Daoy (cell line): Measurements from ENCODE around the gene UNK. TPM values are rescaled to one million over a fixed set of nuclear protein-coding genes. Genes with fewer than 3 reads are reported as not detected.

ENCODE experiments used
- DNase-seq: peaks from one replicate; pipeline ENCODE4 v3.0.0-alpha.2; 2015; ENCODE audit warnings: low read depth
- total RNA-seq: library from RNA; depleted of rRNA; stranded (reverse); fragments of >200 nt; shearing (Covaris generic); gene quantifications from 2 replicates; pipeline ENCODE4 v1.2.3, GENCODE V29; 2014

The UNK gene
- total RNA-seq, 1 experiment from 2014 or later: 40.6 TPM

DNA sequence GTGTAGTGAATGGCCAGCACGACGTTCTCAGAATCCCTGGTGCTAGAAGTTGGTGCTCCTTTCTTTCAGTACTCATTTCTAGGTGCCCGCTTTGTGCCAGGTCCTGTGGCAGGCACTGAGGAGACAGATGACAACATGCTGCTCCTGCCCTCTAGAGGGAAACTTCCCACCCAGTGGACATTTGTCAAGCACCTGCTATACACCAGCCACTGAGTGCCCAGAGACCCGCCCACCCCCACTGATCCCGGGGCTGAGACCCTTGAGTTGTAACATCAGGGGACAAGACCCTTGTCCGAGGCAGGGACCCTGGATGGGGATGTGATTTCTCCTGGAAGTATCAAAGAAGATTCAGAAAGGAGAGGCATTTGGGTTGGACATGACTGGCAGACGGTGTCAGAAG is 34.5 kb downstream of the UNK start:
- no peak for DNase-seq

DNA sequence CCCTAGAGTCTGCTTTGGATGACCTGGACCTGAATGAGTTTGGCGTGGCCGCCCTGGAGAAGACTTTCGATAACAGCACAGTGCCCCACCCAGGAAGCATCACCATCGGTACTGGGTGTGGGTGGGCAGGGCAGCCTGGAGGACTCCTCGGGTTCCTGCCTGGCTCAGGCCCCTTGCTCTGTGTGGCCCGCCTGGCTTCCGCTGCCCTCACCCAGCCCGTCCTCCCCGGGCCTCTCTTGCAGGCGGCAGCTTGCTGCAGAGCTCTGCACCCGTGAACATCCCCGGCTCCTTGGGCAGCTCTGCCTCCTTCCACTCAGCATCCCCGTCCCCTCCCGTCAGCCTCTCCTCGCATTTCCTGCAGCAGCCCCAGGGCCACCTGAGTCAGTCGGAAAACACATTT is 35.1 kb downstream of the UNK start:
- DNase-seq: no peak

GRCh38 chr17:75820094-75821080 is 35.8 kb downstream of the UNK start:
- no peak for DNase-seq

GRCh38 chr17:75821552-75821951 is 36.9 kb downstream of the UNK start:
- no peak for DNase-seq

- DNase-seq: no peak
Measured at GRCh38 chr17:75822119-75822799, 37.7 kb downstream of the UNK start.

DNA sequence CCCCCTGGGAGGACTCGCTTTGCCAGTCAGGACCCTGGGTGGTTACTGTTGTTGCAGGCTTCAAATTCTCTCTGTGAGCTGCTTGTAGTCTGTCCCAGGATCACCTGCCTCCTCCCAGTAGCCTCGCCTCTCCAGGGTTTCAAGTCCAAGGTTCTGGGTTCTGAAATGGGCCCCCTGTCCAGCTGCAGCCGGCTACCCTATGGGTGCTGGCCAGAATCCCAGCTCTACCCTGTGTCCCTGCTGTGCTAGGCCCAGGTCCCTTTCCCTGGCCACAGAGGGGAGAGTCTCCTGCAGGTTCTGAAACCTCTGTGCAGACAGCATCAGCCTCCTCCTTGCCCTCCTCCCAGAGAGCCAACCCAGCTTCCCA is 38.2 kb downstream of the UNK start:
- DNase-seq: no peak

GRCh38 chr17:75823257-75824041 is 38.8 kb downstream of the UNK start:
- DNase-seq: no peak

- DNase-seq: no peak
Measured at GRCh38 chr17:75824050-75824552, 39.5 kb downstream of the UNK start.

- no peak for DNase-seq
Measured at GRCh38 chr17:75824666-75825065, 40.1 kb downstream of the UNK start.

DNA sequence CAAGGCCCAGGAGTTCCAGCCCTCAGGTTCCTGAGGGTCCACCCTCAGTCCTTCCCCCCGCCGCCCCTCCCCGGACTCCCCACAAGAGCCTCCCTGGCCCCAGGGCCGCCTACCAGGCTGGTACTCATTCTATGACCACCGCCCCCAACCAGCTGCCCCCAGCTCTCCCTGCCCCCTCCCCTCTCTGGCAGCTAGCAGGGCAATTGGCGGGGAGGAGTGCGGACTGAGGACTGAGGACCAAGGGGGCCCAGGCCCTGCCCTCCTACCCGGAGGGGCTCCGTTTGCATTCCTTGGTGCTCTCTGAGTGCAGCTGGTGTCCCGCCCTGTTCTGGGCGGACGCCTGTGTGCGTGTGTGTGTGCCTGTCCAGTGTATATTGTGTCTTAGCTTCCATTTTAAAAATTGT is 40.5 kb downstream of the UNK start:
- no peak for DNase-seq

DNA sequence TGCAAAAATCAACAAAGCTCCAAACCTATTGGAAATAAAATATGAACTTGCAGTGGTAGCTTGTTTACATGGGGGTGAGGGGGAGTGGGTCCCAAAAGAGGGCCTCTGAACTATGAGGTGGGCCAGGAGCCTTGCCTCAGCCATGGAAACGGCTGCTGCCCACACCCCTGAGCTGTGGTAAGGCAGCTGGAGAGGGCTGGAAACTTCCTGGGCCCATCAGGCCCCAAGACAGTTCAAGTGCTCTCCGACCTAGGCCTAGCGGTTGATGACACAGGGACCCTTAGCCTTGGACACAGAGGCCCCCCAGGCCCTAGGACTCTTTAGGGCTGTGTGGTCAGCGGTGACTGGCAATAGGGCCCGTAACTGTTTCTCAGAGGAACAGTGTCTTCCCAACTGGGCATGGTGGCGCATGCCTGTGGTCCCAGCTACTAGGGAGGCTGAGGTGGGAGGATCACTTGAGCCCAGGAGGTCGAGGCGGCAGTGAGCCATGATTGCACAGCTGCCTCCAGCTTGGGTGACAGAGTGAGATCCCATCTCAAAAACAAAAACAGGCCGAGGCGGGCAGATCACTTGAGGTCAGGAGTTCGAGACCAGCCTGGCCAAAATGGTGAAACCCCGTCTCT is 41.3 kb downstream of the UNK start:
- DNase-seq: no peak

DNA sequence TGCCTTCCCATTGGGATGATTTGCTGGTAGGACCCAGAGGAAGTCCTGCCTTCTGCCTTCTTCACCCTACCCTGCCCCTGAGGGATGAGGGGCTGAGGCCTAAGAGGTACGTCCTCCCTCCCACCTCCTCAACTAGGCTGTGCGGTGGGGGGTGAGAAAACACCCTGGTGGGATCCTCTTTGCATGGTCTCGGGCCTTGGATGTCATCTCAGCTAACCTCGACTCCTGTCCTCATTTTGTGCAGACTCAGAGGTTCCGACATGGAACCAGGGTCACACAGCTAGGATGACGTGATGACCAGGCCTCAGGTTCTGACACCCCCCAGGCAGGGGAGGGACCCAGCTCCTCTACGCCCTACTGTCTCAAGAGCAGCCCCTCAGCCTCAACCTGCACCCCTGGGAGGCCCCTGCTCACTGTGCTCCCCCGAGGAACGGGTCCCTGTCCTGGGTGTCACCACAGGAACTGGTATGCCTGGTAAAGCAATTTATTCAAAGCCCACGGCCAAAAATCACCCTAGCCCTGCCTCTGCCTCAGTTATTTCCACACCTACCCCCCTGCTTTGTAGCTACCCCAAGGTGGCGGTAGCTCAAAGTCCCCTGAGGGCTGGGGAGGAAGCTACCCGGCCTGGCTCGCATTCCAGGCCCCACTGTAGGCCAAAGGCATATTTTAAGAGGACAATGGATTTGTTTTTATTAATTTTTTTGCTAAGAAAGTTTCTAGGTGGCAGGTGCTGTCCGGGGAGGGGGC is 42.1 kb downstream of the UNK start:
- DNase-seq: no peak

DNA sequence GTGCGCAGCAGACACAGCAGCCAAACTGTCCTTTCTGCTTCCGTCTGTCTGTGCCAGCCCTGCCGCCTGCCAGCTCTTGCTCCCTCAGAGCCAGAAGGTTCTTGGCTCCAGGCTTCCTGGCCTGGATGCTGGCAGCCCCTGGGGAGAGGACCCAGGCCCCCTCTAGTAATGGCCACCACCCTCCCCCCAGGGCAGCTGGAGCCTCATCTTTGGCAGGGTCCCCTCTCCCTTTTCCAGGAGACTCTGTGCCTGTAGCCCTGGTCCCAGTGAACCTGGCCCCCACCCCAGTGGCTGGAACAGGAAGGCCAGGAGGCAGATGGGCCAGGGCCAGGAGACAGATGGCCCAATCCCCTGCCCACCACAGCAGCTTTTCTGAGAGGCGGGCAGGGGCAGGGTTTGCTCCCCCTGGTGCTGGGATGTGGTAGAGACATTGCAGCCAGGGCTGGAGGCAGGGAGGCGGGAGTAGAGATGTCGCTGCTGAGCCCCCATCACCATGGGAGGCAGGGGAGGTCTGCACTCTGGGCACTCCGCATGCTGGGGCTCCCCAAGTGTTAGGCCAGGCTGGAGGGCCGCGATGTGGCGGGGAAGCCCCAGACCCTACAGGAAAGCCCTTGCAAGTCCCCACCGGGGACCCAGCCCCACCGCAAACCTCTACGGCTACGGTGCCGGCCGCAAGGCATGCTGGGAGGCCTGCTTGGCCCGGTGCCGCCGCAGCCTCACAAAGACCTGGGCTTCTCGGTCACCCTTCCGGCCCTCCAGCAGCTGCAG is 42.9 kb downstream of the UNK start:
- peak; percentile 64 for DNase-seq

- no peak for DNase-seq
Measured at GRCh38 chr17:75828076-75828400, 43.4 kb downstream of the UNK start.

- DNase-seq: no peak
Measured at GRCh38 chr17:75828741-75829140, 44.1 kb downstream of the UNK start.

GRCh38 chr17:75829747-75830146 is 45.1 kb downstream of the UNK start:
- no peak for DNase-seq

GRCh38 chr17:75830164-75831031 is 45.8 kb downstream of the UNK start:
- DNase-seq: no peak

DNA sequence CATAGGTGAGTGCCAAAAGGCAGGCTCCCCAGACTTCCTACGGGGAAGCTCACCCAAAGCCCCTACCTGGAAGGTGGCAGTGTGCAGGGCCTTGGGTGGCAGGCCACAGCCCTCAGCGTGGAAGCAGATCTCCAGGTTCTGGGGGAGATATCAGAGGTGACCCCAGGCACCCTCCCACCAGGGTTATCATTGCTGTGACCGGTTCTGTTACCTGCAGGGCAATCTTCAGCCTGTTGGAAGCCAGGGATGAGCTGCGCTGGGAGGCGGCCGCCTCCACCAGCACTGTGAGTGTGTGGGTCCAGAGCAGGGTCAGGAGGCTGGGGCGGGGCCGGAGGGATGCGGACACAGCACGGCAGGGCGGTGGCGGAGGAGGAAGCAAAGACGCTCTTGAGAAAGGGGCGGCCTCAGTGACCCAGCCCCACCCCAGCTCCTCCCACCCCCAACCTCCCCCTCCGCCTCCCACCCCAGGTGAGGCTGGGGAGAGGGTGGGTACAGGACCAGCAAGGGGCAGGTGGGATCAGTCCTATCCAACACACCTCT is 46.5 kb downstream of the UNK start:
- DNase-seq: no peak

- peak; percentile 85 for DNase-seq
Measured at GRCh38 chr17:75832164-75832651, 47.6 kb downstream of the UNK start.
